Kidney (tissue), 14 donors: ENCODE data around the gene ADPRHL1. TPM values are rescaled to one million over a fixed set of nuclear protein-coding genes. Genes with fewer than 3 reads are reported as not detected.

ENCODE experiments used
- DNase-seq, 5 donors: peaks; one replicate each; pipeline ENCODE4 v3.0.0-alpha.2; 2013 to 2020
- FAIRE-seq: peaks from 2 replicates; lab custom pipeline; 2012; peaks lifted over from hg19 to GRCh38; lab: Jason Lieb, UNC
- H3K27ac ChIP-seq, 2 donors: one replicate each; pipeline ENCODE4 v1.7.0; 2013; ENCODE audit warnings: low read depth in 2 of 2, low read length in 2 of 2, inconsistent platforms in 1 of 2
- H3K27me3 ChIP-seq: one replicate; pipeline ENCODE4 v1.7.1; 2013; ENCODE audit warnings: low read length, inconsistent platforms; ENCODE audit not compliant: control insufficient read depth, insufficient read depth
- H3K36me3 ChIP-seq, 3 donors: one replicate each; pipeline versions ENCODE4 v1.7.0 to v1.7.1; 2013; ENCODE audit warnings: low read length in 3 of 3, control low read depth in 1 of 3, inconsistent platforms in 1 of 3; ENCODE audit not compliant: insufficient read depth in 3 of 3, control insufficient read depth in 2 of 3
- H3K4me1 ChIP-seq, 3 donors: one replicate each; pipeline versions ENCODE4 v1.7.0 to v1.7.1; 2013; ENCODE audit warnings: low read length in 3 of 3, inconsistent platforms in 1 of 3, low read depth in 1 of 3; ENCODE audit not compliant: control insufficient read depth in 2 of 3, insufficient read depth in 2 of 3
- H3K4me3 ChIP-seq, 3 donors: one replicate each; pipeline versions ENCODE4 v1.7.0 to v1.8.1; 2013; ENCODE audit warnings: low read length in 3 of 3, control low read depth in 1 of 3, inconsistent platforms in 1 of 3
- H3K9ac ChIP-seq, 3 donors: one replicate each; pipeline versions ENCODE4 v1.7.0 to v1.7.1; 2013; ENCODE audit warnings: low read length in 3 of 3, control low read depth in 1 of 3, inconsistent platforms in 1 of 3
- H3K9me3 ChIP-seq, 3 donors: one replicate each; pipeline versions ENCODE4 v1.7.0 to v1.7.1; 2013; ENCODE audit warnings: low read length in 3 of 3, control low read depth in 1 of 3, inconsistent platforms in 1 of 3; ENCODE audit not compliant: control insufficient read depth in 2 of 3, insufficient read depth in 1 of 3
- intact Hi-C: fragments of 100-400 bp; cut with DNase I; formaldehyde crosslinking; loops from one replicate; pipeline ENCODE4 v1.11.1; 2022
- polyA plus RNA-seq: library from polyadenylated mRNA; stranded (reverse); fragments of 350-450 nt; fragmentation: Illumina TruSeq; extraction: RNeasy Lipid Tissue Mini Kit (QIAGEN cat#74804); gene quantifications from one replicate; pipeline ENCODE4 v1.2.3, GENCODE V29; 2014; ENCODE audit warnings: low read depth, low replicate concordance; ENCODE audit not compliant: insufficient read depth
- total RNA-seq: library from RNA; stranded (reverse); fragmentation: NEBNext Ultra II Directional; extraction: Animal tissue kit (Norgen Biotek cat#: 25700); gene quantifications from one replicate; pipeline ENCODE4 v1.2.1, GENCODE V29; 2021
- TF ChIP-seq, protein P1 (sequence below): IDR thresholded peaks from 3 replicates; pipeline ENCODE4 v1.5.1; 2012; ENCODE audit warnings: mild to moderate bottlenecking, moderate library complexity, borderline replicate concordance; ENCODE audit not compliant: insufficient read depth; ENCODE audit errors: extremely low read depth
- donor health status: control.
- donor health status: control.
- donor health status: control.
- donor health status: control.
- donor health status: control.
- donor health status: DM: yes; HTN: yes; CAD: no.
- donor health status: Normal renal cell carcinoma (clear cell type).

Gene ADPRHL1
- total and polyA plus RNA-seq, 2 donors from 2014 or later: 1.1 to 1.5 TPM

- Histone ChIP-seq H3K4me1 (no peaks in the 10 kb centered on the region), H3K9ac (no peak overlapping the region), H3K27me3 (no peaks in the 10 kb centered on the region), H3K27ac (no peak overlapping the region), H3K9me3 (no peaks in the 10 kb centered on the region), H3K4me3 (no peak overlapping the region), H3K36me3 (no peaks in the 10 kb centered on the region)
- peak in 1 of 5 donors; percentile 33 for DNase-seq
- intact Hi-C loops: no loop called here
- FAIRE-seq: no peak
- TF ChIP-seq, protein P1, sequence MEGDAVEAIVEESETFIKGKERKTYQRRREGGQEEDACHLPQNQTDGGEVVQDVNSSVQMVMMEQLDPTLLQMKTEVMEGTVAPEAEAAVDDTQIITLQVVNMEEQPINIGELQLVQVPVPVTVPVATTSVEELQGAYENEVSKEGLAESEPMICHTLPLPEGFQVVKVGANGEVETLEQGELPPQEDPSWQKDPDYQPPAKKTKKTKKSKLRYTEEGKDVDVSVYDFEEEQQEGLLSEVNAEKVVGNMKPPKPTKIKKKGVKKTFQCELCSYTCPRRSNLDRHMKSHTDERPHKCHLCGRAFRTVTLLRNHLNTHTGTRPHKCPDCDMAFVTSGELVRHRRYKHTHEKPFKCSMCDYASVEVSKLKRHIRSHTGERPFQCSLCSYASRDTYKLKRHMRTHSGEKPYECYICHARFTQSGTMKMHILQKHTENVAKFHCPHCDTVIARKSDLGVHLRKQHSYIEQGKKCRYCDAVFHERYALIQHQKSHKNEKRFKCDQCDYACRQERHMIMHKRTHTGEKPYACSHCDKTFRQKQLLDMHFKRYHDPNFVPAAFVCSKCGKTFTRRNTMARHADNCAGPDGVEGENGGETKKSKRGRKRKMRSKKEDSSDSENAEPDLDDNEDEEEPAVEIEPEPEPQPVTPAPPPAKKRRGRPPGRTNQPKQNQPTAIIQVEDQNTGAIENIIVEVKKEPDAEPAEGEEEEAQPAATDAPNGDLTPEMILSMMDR: no peak
Measured at GRCh38 chr13:113428469-113428865, 24.8 kb downstream of the ADPRHL1 start.

- Histone ChIP-seq H3K4me3 (no peak overlapping the region), H3K9ac (no peak overlapping the region), H3K36me3 (no peaks in the 10 kb centered on the region), H3K4me1 (no peaks in the 10 kb centered on the region), H3K27me3 (no peaks in the 10 kb centered on the region), H3K27ac (no peak overlapping the region), H3K9me3 (no peaks in the 10 kb centered on the region)
- TF ChIP-seq, protein P1: no peak
- DNase-seq (peak in 1 of 5 donors; percentile 31), FAIRE-seq (no peak)
- intact Hi-C loops: no loop called here
Measured at GRCh38 chr13:113427562-113428468, 25.5 kb downstream of the ADPRHL1 start.

DNA sequence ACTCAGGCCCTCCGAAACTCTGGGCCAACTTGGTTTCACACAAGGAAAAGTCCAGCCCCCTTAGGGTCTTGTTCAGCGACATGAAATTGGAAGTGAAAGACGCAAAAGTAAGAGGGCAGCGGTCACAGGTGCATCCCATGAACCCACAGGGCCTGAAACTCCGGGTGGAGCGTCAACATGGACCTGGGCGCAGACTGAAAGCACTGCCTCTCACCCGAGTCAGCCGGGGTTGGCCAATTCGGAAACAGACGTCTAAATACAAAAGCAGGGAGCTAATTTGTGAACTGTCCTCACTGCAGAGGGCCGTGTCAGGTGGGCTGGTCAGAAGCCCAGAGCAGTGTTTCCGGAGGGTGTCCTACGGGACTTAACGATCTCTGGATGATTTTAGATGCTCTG, 26.7 kb downstream of the ADPRHL1 start:
- no peak overlapping the region for H3K9ac ChIP-seq
- FAIRE-seq (no peak), DNase-seq (no peak)
- intact Hi-C loops: no loop called here
- TF ChIP-seq, protein P1: no peak
- no peaks in the 10 kb centered on the region for H3K27me3 ChIP-seq
- no peak overlapping the region for H3K4me3 ChIP-seq
- H3K27ac ChIP-seq: no peak overlapping the region
- no peaks in the 10 kb centered on the region for H3K36me3 ChIP-seq
- H3K4me1 ChIP-seq: no peaks in the 10 kb centered on the region
- no peaks in the 10 kb centered on the region for H3K9me3 ChIP-seq
